Adrenal gland (tissue), 5 donors: ENCODE data around the gene PCP4.
"Not testable (repeated sequence)": the region's sequence is repeated elsewhere in the genome, so short reads cannot be mapped to it uniquely, and the experiment has no call there.

Experiments
- POLR2A ChIP-seq, 2 donors: fragments of 450-650 bp; IDR thresholded peaks; one replicate each; pipeline ENCODE4 v1.6.1; 2017; ENCODE audit warnings: antibody characterized with exemption in 2 of 2, mild to moderate bottlenecking in 2 of 2, moderate library complexity in 1 of 2
- TF ChIP-seq, protein P1 (sequence below), 6 experiments: fragments of 450-650 bp in 4 of 6; fragments of 200-600 bp in 2 of 6; sonication (generic) in 1 of 6; IDR thresholded peaks; 1 replicate in 5 of 6; 2 replicates in 1 of 6; pipeline versions ENCODE4 v1.5.1 to v1.8.0; 2016 to 2021; ENCODE audit warnings: antibody characterized with exemption in 6 of 6, mild to moderate bottlenecking in 2 of 6, moderate library complexity in 1 of 6
- donor health status: DM: no; HTN: no; CAD: no.

DNA sequence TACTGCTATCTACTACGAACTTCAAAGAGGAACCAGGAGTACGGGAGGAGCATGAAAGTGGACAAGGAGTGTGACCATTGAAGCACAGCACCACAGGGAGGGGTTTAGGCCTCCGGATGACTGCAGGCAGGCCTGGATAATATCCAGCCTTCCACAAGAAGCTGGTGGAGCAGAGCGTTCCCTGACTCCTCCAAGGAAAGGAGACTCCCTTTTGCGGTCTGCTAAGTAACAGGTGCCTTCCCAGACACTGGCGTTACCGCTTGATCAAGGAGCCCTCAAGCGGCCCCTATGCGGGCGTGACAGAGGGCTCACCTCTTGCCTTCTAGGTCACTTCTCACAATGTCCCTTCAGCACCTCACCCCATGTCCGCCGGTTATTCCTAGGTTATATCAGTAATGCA is 24.6 kb downstream of the PCP4 start:
- TF ChIP-seq, protein P1, sequence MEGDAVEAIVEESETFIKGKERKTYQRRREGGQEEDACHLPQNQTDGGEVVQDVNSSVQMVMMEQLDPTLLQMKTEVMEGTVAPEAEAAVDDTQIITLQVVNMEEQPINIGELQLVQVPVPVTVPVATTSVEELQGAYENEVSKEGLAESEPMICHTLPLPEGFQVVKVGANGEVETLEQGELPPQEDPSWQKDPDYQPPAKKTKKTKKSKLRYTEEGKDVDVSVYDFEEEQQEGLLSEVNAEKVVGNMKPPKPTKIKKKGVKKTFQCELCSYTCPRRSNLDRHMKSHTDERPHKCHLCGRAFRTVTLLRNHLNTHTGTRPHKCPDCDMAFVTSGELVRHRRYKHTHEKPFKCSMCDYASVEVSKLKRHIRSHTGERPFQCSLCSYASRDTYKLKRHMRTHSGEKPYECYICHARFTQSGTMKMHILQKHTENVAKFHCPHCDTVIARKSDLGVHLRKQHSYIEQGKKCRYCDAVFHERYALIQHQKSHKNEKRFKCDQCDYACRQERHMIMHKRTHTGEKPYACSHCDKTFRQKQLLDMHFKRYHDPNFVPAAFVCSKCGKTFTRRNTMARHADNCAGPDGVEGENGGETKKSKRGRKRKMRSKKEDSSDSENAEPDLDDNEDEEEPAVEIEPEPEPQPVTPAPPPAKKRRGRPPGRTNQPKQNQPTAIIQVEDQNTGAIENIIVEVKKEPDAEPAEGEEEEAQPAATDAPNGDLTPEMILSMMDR (IDR thresholded peaks at IDR 0.05) = not testable (repeated sequence)
- not testable (repeated sequence) for TF ChIP-seq POLR2A (IDR thresholded peaks at IDR 0.05)
